HG02798 (cell line): ENCODE measurements around the gene MOG.

Experiments
- ATAC-seq: cut with Tn5 transposase; IDR thresholded peaks from one replicate; pipeline ENCODE4 v1.9.1; 2021; ENCODE audit warnings: mild to moderate bottlenecking; ENCODE audit not compliant: unreplicated experiment, poor library complexity

Gene MOG

DNA sequence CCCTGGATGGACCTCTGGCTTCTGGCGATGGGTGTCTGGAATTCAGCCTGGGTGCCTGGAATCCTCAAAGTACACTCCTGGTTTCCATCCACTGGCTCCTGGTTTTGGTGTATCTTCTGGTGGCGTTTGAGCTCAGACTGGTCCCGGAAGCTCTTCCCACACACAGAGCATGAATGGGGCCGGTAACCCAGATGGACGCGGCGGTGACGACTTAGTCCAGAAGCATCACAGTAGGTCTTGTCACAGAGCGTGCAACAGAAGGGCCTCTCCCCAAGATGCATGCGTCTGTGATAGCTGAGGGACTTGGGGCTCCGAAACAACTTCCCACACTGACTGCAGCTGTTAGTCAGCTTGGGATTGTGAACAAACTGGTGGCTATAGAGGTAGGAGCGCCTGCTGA lies 16.3 kb downstream of the MOG start:
- ATAC-seq, result no peak

- no peak for ATAC-seq
Measured at GRCh38 chr6:29674008-29674407, 17.1 kb downstream of the MOG start.

GRCh38 chr6:29675561-29675960 lies 18.7 kb downstream of the MOG start:
- ATAC-seq, result no peak

DNA sequence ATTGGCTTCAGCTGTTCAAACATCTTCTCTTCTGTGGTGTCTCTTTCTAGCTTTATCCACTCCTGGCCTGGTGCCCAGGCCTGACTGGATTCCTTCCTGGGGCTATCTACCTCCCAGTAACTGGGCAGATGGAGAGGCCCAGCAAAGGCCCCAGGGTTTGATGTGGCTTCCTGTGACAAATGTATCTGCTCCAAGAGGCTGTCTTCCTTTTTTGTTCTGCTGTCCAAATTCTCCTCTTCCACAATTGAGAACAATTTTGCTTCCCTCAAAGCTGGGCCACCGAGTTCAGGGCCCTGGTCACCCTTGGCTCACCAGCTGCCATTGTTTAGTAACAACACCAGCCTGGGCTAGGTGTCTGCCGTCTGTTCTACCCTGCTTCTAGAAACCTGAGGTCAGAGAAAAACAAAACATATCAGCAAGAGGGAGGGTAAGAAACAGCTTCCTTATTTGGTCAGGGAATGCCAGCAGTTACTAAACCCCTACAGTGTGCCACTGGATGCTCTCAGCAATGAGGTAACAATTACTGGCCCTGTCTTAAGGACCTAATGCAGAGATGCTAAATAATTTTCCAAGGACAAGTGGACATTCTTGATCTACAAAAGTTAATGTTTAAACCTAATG lies 20.2 kb downstream of the MOG start:
- ATAC-seq, result no peak

DNA sequence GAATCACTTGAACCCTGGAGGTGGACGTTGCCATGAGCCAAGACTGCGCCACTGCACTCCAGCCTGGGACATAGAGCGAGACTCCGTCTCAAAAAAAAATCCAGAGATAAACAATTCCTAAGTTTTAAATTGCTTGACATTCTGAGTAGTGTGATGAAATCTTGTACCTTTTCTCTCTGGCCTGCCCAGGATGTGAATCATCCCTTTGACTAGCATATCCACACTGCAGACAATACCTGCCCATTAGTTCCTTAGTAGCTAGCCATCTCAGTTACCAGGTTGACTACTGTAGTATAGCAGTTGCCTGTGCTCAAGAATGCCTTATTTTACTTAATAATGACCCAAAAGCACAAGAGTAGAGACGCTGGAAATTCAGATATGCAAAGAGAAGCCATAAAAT lies 21.2 kb downstream of the MOG start:
- ATAC-seq, result no peak

GRCh38 chr6:29679962-29680361 lies 23.1 kb downstream of the MOG start:
- ATAC-seq, result no peak

DNA sequence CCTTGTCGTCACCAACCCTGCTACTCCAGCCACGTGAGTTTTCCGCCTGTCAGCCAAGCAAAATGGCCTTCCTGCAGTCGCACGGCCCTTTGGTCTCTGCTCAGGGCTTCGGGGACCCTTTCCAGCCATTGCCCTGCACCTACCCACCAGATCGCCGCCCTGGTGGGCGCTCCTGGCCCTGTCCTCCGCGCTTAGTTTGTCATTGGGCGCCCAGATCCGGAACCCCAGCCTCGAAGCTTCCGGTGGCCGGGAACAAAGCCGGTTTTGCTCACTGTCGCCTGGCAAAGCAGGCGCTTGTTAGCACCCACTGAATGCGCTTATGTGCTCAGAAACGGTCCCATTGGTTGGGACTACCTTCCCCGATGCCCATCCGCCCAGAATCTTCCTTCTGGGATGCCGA lies 23.5 kb downstream of the MOG start:
- no peak for ATAC-seq

- no peak for ATAC-seq
Measured at GRCh38 chr6:29680904-29681303, 24.0 kb downstream of the MOG start, which contains the start of gene ZFP57. ZFP57 (minus strand) TSS chr6:29681152; CDS start chr6:29677003, 4,149 bp downstream.

DNA sequence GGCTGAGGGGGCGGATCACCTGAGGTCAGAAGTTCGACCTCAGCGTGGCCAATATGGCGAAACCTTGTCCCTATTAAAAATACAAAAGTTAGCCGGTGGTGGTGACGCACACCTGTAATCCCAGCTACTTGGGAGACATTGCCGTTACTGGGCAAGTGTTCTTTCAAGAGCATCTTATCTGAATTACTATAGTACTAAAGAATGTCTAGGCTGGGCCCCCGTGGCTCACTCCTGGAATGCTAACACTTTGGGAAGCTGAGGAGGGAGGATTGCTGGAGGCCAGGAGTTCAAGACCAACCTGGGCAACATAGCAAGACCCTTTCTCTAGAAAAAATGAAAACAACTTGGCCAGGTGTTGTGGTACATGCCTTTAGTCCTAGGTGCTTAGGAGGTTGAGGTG lies 24.9 kb downstream of the MOG start:
- no peak for ATAC-seq

GRCh38 chr6:29685718-29686326 lies 28.9 kb downstream of the MOG start:
- no peak for ATAC-seq

DNA sequence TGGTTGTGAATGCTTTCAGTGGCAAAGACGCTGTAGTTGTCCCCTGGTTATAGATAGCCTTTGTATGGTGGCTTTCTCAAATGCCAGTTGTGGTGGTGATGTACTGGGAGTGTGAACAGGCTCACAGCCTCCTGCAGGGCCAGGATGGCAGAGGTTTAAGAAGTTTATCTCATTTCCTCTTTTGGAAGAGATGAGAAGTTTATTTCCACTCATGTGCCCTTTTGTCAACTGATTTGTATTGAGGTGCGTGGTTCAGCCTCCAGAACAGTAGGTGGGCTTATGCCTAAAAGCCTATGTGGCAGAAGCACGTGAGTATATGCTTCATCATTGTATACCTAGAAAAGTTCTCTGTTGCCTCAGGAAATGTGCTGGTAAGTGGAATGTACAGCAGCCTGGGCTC lies 37.7 kb downstream of the MOG start:
- ATAC-seq, result no peak

DNA sequence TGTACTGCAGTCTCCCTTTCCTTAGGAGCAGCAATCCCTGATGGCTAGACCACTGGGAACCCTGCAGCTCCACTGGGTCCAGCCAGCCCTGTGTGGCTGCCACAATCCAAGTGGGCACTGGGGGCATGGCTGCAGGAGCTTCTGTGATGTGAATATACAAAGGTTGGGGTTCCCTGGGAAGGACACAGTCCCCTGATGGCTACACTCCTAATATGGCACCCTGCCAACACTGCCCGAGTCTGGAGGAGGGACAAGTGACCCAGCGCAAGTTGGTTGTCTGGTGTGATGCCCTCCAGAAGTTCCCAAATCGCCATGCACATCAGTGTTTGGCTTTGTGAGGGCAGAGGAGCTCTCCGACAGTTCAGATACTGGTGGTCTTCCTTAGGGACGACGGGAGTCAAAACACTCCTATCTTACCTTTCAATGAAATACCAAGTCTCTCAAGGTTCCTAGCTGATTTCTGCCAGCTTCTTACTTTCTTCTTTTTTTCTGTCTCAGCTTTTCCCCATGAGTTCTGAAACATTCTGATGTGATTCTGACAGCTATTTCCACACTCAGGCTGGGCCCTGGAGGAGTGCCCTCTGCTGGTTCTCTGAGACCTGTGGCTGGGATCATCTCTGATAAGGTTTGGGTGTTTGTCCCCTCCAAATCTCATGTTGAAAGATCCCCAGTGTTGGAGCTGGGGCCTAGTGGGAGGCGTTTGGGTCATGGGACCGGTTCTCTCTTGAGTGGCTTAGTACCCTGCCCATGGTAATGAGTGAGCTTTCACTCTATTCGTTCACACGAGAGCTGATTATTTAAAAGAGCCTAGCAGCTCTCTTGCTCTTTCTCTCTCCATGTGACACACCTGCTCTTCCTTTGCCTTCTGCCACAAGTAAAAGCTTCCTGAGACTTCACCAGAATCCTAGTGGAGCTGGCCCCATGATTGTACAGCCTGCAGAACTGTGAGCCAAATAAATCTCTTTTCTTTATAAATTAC lies 39.5 kb downstream of the MOG start:
- ATAC-seq, result no peak

DNA sequence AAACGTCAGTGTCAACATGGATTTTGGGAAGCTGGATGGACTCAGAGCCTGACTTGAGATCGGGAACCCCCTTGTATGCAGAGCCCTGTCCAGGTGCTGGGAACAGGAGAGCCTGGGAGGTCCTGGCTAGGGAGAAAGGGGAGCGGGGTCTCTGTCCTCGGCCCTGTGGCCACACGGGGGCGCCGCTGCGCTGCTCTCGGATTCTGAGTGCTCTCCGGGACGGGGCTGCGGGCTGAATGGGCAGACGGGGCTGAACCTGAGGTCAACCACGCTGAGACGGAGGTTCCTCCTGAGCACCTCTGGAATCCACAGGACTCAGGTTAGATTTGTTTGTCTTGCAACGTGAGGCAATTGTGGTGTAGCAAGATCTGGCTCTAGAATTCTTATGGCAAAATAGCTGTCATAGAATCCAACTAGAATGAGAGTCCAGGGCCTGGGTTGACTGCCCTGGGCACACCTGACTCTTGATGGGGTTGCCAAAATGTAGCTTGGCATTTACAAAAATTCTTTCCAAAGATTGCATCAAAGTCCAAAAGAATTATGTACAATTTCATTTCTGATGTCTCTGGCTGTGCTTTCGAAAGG lies 45.7 kb downstream of the MOG start:
- ATAC-seq, result no peak

DNA sequence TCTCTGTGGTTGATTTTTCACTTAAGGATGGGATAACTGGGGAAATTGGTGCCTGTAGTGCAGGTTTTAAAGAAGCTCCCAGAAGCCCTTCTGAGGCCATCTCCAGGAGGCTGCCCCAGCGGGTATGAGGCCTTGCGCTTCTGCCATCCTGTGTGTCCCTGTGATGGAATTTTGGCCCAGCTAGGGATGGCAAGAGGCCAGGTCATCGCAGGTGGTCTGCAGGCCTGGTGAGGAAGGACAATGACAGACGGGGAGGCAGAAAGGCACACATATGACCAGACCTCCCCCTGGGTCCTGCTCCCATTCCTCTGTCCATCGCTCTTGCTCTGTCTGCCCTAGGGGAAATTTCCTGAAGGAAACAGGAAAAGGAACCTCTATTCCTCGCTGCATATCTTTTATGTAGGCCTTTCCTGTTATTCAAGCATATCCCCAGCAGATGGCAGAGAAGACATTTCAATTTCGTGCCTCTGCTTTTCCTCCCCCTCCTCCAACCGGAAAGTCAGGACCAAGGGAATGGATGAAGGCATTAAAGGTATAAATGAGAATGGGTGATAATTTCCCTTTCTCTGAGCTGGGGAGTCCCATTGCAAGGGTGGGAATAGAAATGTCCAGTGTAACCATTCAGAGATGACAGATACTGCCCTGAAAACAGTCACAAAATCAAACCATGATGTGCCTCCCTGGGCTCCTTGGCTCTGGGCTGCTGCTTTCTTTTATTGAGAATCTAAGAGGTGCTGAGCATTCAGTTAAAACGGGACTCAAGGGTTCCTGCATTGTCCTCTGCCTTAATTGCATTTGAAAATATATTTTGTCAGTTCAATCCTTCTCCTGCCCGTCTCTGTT lies 48.7 kb downstream of the MOG start:
- ATAC-seq, result no peak

DNA sequence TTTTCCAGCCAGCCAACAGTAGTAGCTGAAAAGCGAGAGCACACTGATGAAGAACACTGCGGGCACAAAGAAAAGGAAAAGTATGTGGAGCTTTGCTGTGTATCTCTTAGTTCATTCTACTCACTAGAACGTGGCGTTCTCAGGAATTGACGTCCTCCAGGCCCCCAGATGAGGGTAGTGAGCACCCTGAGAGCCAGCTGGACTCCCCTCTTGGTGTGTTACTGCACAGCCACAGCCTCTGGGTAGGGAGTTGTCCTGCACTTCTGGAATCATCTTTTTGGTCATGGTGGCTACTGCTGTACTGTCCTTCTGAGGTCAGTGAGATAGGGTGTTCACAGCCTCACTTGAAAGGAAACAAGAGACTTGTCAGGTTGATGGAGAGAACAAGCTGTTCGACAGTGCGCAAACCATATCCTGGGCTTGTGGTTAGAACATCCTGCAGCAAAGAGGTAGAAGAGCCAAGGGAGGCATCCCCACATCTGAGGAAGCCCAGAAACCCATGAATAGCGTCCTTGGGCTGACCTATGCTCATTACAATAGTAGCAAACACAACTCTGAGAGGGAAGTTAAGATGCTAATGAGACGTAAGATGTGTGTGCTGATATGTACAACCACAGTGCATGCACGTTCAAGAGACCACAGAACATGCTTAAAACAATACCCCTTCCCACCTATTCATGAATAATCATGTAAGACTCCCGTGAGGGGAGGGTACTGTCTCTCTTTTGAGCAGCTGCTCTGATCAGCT lies 51.7 kb downstream of the MOG start:
- ATAC-seq, result no peak

DNA sequence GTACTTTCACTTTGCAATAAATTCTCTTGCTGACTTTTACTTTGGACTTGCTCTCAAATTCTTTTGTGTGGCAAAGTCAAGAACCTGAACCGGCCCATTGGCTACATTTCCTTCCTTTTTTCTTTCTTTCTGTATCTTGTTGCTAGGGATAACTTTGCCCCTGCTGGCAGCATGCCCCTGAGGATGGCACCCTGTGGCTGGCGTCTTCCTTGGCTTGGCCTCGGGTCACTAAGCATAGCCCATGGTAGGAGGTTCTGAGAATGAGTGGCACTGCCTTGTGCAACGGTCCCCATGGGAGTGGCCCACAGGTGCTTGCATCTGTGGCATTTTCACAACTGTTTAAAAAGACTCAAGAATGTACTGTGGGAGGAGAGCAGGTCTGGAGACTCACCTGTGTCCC lies 52.3 kb downstream of the MOG start:
- ATAC-seq, result no peak

- no peak for ATAC-seq
Measured at GRCh38 chr6:29710281-29710941, 53.5 kb downstream of the MOG start.

GRCh38 chr6:29720863-29721262 lies 64.0 kb downstream of the MOG start:
- ATAC-seq, result no peak
